ENCODE measurements around the gene ATP2B3. TPM values are rescaled to one million over a fixed set of nuclear protein-coding genes. Genes with fewer than 3 reads are reported as not detected.

Gene ATP2B3
- total RNA-seq, 1 donor from 2014 or later, result not detected

- DNase-seq (ENCODE audit: low read depth), result no peak
- H3K4me3 ChIP-seq (ENCODE audit: low read depth, low read length), result no peak overlapping the region
- no peak for TF ChIP-seq CTCF (IDR thresholded peaks at IDR 0.05; ENCODE audit: insufficient read depth, low read length, poor library complexity, severe bottlenecking)
- no peaks in the 10 kb centered on the region for H3K27me3 ChIP-seq (ENCODE audit: control insufficient read depth, insufficient read depth, low read length)
- H3K36me3 ChIP-seq (ENCODE audit: control insufficient read depth, insufficient read depth, low read length), result no peaks in the 10 kb centered on the region
Measured at GRCh38 chrX:153564047-153564606, 46.7 kb downstream of the ATP2B3 start.

GRCh38 chrX:153565996-153566580 is 48.6 kb downstream of the ATP2B3 start:
- Histone ChIP-seq H3K36me3 (ENCODE audit: control insufficient read depth, insufficient read depth, low read length) (no peaks in the 10 kb centered on the region), H3K4me3 (ENCODE audit: low read depth, low read length) (no peak overlapping the region), H3K27me3 (ENCODE audit: control insufficient read depth, insufficient read depth, low read length) (no peaks in the 10 kb centered on the region)
- no peak for DNase-seq (ENCODE audit: low read depth)
- TF ChIP-seq CTCF (IDR thresholded peaks at IDR 0.05; ENCODE audit: insufficient read depth, low read length, poor library complexity, severe bottlenecking), result no peak

GRCh38 chrX:153568451-153569011 is 51.1 kb downstream of the ATP2B3 start:
- no peak for TF ChIP-seq CTCF (IDR thresholded peaks at IDR 0.05; ENCODE audit: insufficient read depth, low read length, poor library complexity, severe bottlenecking)
- Histone ChIP-seq H3K4me3 (ENCODE audit: low read depth, low read length) (no peak overlapping the region), H3K27me3 (ENCODE audit: control insufficient read depth, insufficient read depth, low read length) (no peaks in the 10 kb centered on the region), H3K36me3 (ENCODE audit: control insufficient read depth, insufficient read depth, low read length) (no peaks in the 10 kb centered on the region)
- no peak for DNase-seq (ENCODE audit: low read depth)

GRCh38 chrX:153569475-153569874 is 52.0 kb downstream of the ATP2B3 start:
- Histone ChIP-seq H3K4me3 (ENCODE audit: low read depth, low read length) (no peak overlapping the region), H3K27me3 (ENCODE audit: control insufficient read depth, insufficient read depth, low read length) (no peaks in the 10 kb centered on the region), H3K36me3 (ENCODE audit: control insufficient read depth, insufficient read depth, low read length) (no peaks in the 10 kb centered on the region)
- no peak for TF ChIP-seq CTCF (IDR thresholded peaks at IDR 0.05; ENCODE audit: insufficient read depth, low read length, poor library complexity, severe bottlenecking)
- DNase-seq (ENCODE audit: low read depth), result no peak

GRCh38 chrX:153571534-153571908 is 54.1 kb downstream of the ATP2B3 start:
- no peak overlapping the region for H3K4me3 ChIP-seq (ENCODE audit: low read depth, low read length)
- DNase-seq (ENCODE audit: low read depth), result no peak
- no peaks in the 10 kb centered on the region for H3K36me3 ChIP-seq (ENCODE audit: control insufficient read depth, insufficient read depth, low read length)
- H3K27me3 ChIP-seq (ENCODE audit: control insufficient read depth, insufficient read depth, low read length), result no peaks in the 10 kb centered on the region
- TF ChIP-seq CTCF (IDR thresholded peaks at IDR 0.05; ENCODE audit: insufficient read depth, low read length, poor library complexity, severe bottlenecking), result no peak

GRCh38 chrX:153572601-153573000 is 55.2 kb downstream of the ATP2B3 start:
- TF ChIP-seq CTCF (IDR thresholded peaks at IDR 0.05; ENCODE audit: insufficient read depth, low read length, poor library complexity, severe bottlenecking), result no peak
- H3K4me3 ChIP-seq (ENCODE audit: low read depth, low read length), result no peak overlapping the region
- no peak for DNase-seq (ENCODE audit: low read depth)
- H3K36me3 ChIP-seq (ENCODE audit: control insufficient read depth, insufficient read depth, low read length), result no peaks in the 10 kb centered on the region
- H3K27me3 ChIP-seq (ENCODE audit: control insufficient read depth, insufficient read depth, low read length), result no peaks in the 10 kb centered on the region

All from kidney epithelial cell (primary cell).